ENCODE data around the gene IGFL4.

The IGFL4 gene

GRCh38 chr19:46035986-46036743 lies 4.6 kb downstream of the IGFL4 start:
- H3K36me3 ChIP-seq (ENCODE audit: control insufficient read depth, insufficient read depth, low read length): no peaks in the 10 kb centered on the region
- H3K4me3 ChIP-seq (ENCODE audit: insufficient read depth, low read depth, low read length, poor library complexity, severe bottlenecking): no peak overlapping the region

DNA sequence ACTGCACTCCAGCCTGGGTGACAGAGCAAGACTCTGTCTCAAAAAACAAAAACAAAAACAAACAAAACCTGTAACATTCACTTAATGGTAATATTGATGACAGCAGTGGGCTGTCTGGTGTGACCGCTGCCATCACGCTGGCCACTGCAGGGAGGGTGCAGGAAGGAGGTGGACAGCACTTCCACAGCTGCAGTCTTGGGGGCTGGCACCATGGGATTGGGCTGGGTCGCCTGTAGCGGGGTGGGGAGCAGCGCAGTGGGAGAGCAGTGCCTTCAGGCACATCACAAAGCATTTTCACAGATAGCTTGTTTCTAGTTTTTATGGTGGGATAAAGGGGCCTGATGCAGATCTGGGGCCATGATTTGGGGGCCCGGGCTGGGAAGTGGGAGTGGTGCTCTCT lies 5.3 kb downstream of the IGFL4 start:
- Histone ChIP-seq H3K36me3 (ENCODE audit: control insufficient read depth, insufficient read depth, low read length) (no peaks in the 10 kb centered on the region), H3K27me3 (replicated peaks; ENCODE audit: control insufficient read depth, insufficient read depth, low read length, poor library complexity, severe bottlenecking) (peaks cover 7% of the 10 kb centered on the region), H3K4me3 (ENCODE audit: insufficient read depth, low read depth, low read length, poor library complexity, severe bottlenecking) (no peak overlapping the region), H3K27ac (ENCODE audit: insufficient read depth, low read length, poor library complexity, severe bottlenecking) (no peak overlapping the region), H3K9me3 (ENCODE audit: control insufficient read depth, low read length) (no peaks in the 10 kb centered on the region), H3K4me1 (ENCODE audit: control insufficient read depth, insufficient read depth, low read length, poor library complexity, severe bottlenecking) (no peaks in the 10 kb centered on the region)
- no peak for DNase-seq

More at GRCh38 chr19:46035986-46036743, 4.6 kb downstream of the IGFL4 start:
- H3K27me3 ChIP-seq (replicated peaks; ENCODE audit: control insufficient read depth, insufficient read depth, low read length, poor library complexity, severe bottlenecking): peaks cover 7% of the 10 kb centered on the region
- no peaks in the 10 kb centered on the region for H3K4me1 ChIP-seq (ENCODE audit: control insufficient read depth, insufficient read depth, low read length, poor library complexity, severe bottlenecking)
- no peaks in the 10 kb centered on the region for H3K9me3 ChIP-seq (ENCODE audit: control insufficient read depth, low read length)
- no peak overlapping the region for H3K27ac ChIP-seq (ENCODE audit: insufficient read depth, low read length, poor library complexity, severe bottlenecking)
- no peak for DNase-seq

DNA sequence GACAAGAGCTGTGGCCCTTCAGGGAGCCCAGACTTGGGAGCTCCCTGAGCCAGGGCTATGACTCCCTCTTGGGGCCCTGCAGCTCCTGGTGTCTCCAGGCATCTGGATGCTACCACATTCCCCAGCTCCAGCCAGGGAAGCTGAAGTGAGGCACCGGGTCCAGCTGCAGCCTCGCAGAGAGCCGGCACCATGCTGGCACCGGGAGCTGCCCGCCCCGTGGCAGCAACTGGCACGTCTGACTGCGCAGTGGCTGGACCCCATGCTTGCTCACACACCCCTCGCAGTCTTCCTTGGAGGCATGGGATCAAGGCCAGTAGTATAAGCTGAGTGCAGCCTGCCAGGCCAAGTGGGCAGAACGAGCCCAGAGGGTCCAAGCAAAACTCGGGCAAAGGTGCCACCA lies 7.4 kb downstream of the IGFL4 start:
- Histone ChIP-seq H3K4me3 (ENCODE audit: insufficient read depth, low read depth, low read length, poor library complexity, severe bottlenecking) (no peak overlapping the region), H3K36me3 (ENCODE audit: control insufficient read depth, insufficient read depth, low read length) (no peaks in the 10 kb centered on the region), H3K9me3 (ENCODE audit: control insufficient read depth, low read length) (no peaks in the 10 kb centered on the region), H3K4me1 (ENCODE audit: control insufficient read depth, insufficient read depth, low read length, poor library complexity, severe bottlenecking) (peaks cover 5% of the 10 kb centered on the region), H3K27ac (ENCODE audit: insufficient read depth, low read length, poor library complexity, severe bottlenecking) (no peak overlapping the region), H3K27me3 (replicated peaks; ENCODE audit: control insufficient read depth, insufficient read depth, low read length, poor library complexity, severe bottlenecking) (peaks cover 4% of the 10 kb centered on the region)
- DNase-seq: no peak

DNA sequence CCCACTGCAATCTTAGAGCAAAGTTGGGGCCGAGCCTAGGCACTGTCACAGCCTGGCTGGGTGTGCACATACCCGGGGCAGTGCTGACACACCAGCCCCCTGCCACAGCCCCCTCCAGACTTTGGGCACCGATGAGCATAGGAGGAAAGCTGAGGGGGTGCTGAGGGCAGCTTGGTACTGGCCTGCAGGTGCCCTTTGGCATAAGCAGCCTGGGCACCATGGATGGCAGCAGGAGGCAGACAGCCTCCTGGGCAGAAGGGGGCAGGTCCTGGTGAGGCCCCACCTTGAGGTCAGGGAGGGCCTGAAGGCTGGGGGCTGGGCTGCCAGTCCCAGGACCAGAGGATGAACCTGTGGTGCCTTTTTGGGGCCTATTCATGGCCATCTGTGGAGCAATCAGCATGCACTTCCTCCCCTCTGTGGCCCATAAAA lies 8.2 kb downstream of the IGFL4 start:
- Histone ChIP-seq H3K9me3 (ENCODE audit: control insufficient read depth, low read length) (no peaks in the 10 kb centered on the region), H3K4me3 (ENCODE audit: insufficient read depth, low read depth, low read length, poor library complexity, severe bottlenecking) (no peak overlapping the region), H3K4me1 (ENCODE audit: control insufficient read depth, insufficient read depth, low read length, poor library complexity, severe bottlenecking) (peaks cover 5% of the 10 kb centered on the region), H3K27ac (ENCODE audit: insufficient read depth, low read length, poor library complexity, severe bottlenecking) (no peak overlapping the region), H3K27me3 (replicated peaks; ENCODE audit: control insufficient read depth, insufficient read depth, low read length, poor library complexity, severe bottlenecking) (peaks cover 4% of the 10 kb centered on the region), H3K36me3 (ENCODE audit: control insufficient read depth, insufficient read depth, low read length) (no peaks in the 10 kb centered on the region)
- no peak for DNase-seq

GRCh38 chr19:46031781-46032596 lies 8.8 kb downstream of the IGFL4 start:
- H3K27me3 ChIP-seq (replicated peaks; ENCODE audit: control insufficient read depth, insufficient read depth, low read length, poor library complexity, severe bottlenecking): peaks cover 4% of the 10 kb centered on the region
- no peaks in the 10 kb centered on the region for H3K9me3 ChIP-seq (ENCODE audit: control insufficient read depth, low read length)
- peaks cover 5% of the 10 kb centered on the region for H3K4me1 ChIP-seq (ENCODE audit: control insufficient read depth, insufficient read depth, low read length, poor library complexity, severe bottlenecking)
- no peak overlapping the region for H3K4me3 ChIP-seq (ENCODE audit: insufficient read depth, low read depth, low read length, poor library complexity, severe bottlenecking)
- H3K36me3 ChIP-seq (ENCODE audit: control insufficient read depth, insufficient read depth, low read length): no peaks in the 10 kb centered on the region
- no peak overlapping the region for H3K27ac ChIP-seq (ENCODE audit: insufficient read depth, low read length, poor library complexity, severe bottlenecking)
- no peak for DNase-seq

- H3K27me3 ChIP-seq (replicated peaks; ENCODE audit: control insufficient read depth, insufficient read depth, low read length, poor library complexity, severe bottlenecking): no peaks in the 10 kb centered on the region
- no peak overlapping the region for H3K4me3 ChIP-seq (ENCODE audit: insufficient read depth, low read depth, low read length, poor library complexity, severe bottlenecking)
- no peak for DNase-seq
- H3K4me1 ChIP-seq (ENCODE audit: control insufficient read depth, insufficient read depth, low read length, poor library complexity, severe bottlenecking): peaks cover 7% of the 10 kb centered on the region
- H3K36me3 ChIP-seq (ENCODE audit: control insufficient read depth, insufficient read depth, low read length): no peaks in the 10 kb centered on the region
- no peaks in the 10 kb centered on the region for H3K9me3 ChIP-seq (ENCODE audit: control insufficient read depth, low read length)
- H3K27ac ChIP-seq (ENCODE audit: insufficient read depth, low read length, poor library complexity, severe bottlenecking): no peak overlapping the region
These were observed 9.8 kb downstream of the IGFL4 start for GRCh38 chr19:46030812-46031550.

GRCh38 chr19:46025835-46026234 lies 15.0 kb downstream of the IGFL4 start:
- Histone ChIP-seq H3K36me3 (ENCODE audit: control insufficient read depth, insufficient read depth, low read length) (no peaks in the 10 kb centered on the region), H3K4me3 (ENCODE audit: insufficient read depth, low read depth, low read length, poor library complexity, severe bottlenecking) (no peak overlapping the region), H3K27ac (ENCODE audit: insufficient read depth, low read length, poor library complexity, severe bottlenecking) (no peak overlapping the region), H3K27me3 (replicated peaks; ENCODE audit: control insufficient read depth, insufficient read depth, low read length, poor library complexity, severe bottlenecking) (peaks cover 8% of the 10 kb centered on the region), H3K4me1 (ENCODE audit: control insufficient read depth, insufficient read depth, low read length, poor library complexity, severe bottlenecking) (peaks cover 8% of the 10 kb centered on the region), H3K9me3 (ENCODE audit: control insufficient read depth, low read length) (no peaks in the 10 kb centered on the region)
- DNase-seq: no peak

- H3K36me3 ChIP-seq (ENCODE audit: control insufficient read depth, insufficient read depth, low read length): no peaks in the 10 kb centered on the region
- peaks cover 3% of the 10 kb centered on the region for H3K4me1 ChIP-seq (ENCODE audit: control insufficient read depth, insufficient read depth, low read length, poor library complexity, severe bottlenecking)
- peaks cover 8% of the 10 kb centered on the region for H3K27me3 ChIP-seq (replicated peaks; ENCODE audit: control insufficient read depth, insufficient read depth, low read length, poor library complexity, severe bottlenecking)
- no peak for DNase-seq
- H3K27ac ChIP-seq (ENCODE audit: insufficient read depth, low read length, poor library complexity, severe bottlenecking): no peak overlapping the region
- H3K9me3 ChIP-seq (ENCODE audit: control insufficient read depth, low read length): no peaks in the 10 kb centered on the region
- H3K4me3 ChIP-seq (ENCODE audit: insufficient read depth, low read depth, low read length, poor library complexity, severe bottlenecking): no peak overlapping the region
These were observed 17.5 kb downstream of the IGFL4 start for GRCh38 chr19:46023311-46023779.

GRCh38 chr19:46022431-46023310 lies 18.1 kb downstream of the IGFL4 start, which contains the start of gene PGLYRP1:
PGLYRP1 (minus strand) TSS chr19:46023053; CDS start chr19:46023021, 32 bp downstream.
- Histone ChIP-seq H3K36me3 (ENCODE audit: control insufficient read depth, insufficient read depth, low read length) (no peaks in the 10 kb centered on the region), H3K27me3 (replicated peaks; ENCODE audit: control insufficient read depth, insufficient read depth, low read length, poor library complexity, severe bottlenecking) (peaks cover 8% of the 10 kb centered on the region), H3K27ac (ENCODE audit: insufficient read depth, low read length, poor library complexity, severe bottlenecking) (no peak within 1 kb of the TSS), H3K4me3 (ENCODE audit: insufficient read depth, low read depth, low read length, poor library complexity, severe bottlenecking) (no peak within 1 kb of the TSS), H3K4me1 (ENCODE audit: control insufficient read depth, insufficient read depth, low read length, poor library complexity, severe bottlenecking) (peaks cover 3% of the 10 kb centered on the region), H3K9me3 (ENCODE audit: control insufficient read depth, low read length) (no peaks in the 10 kb centered on the region)
- no peak for DNase-seq
